ENCODE data around the gene RNF32. TPM values are rescaled to one million over a fixed set of nuclear protein-coding genes. Genes with fewer than 3 reads are reported as not detected.

RNF32 gene
- total RNA-seq (2021; ENCODE audit: unreplicated experiment) (3.5 TPM), Bru-seq, nascent RNA (percentile 41 among the genes with signal in this experiment), BruChase-seq, experiment 1, labeled RNA remaining after a 2-hour chase (percentile 42 among the genes with signal in this experiment), BruChase-seq, experiment 2, labeled RNA remaining after a 6-hour chase (percentile 34 among the genes with signal in this experiment)
- 3.0 TPM for polyA plus RNA-seq (2012; ENCODE audit: insufficient read length)
- long read RNA-seq, partial matches to known transcripts, result 5 of 13 reads
- long read RNA-seq, other reads (novel, unspliced or antisense), result 8 of 13 reads

DNA sequence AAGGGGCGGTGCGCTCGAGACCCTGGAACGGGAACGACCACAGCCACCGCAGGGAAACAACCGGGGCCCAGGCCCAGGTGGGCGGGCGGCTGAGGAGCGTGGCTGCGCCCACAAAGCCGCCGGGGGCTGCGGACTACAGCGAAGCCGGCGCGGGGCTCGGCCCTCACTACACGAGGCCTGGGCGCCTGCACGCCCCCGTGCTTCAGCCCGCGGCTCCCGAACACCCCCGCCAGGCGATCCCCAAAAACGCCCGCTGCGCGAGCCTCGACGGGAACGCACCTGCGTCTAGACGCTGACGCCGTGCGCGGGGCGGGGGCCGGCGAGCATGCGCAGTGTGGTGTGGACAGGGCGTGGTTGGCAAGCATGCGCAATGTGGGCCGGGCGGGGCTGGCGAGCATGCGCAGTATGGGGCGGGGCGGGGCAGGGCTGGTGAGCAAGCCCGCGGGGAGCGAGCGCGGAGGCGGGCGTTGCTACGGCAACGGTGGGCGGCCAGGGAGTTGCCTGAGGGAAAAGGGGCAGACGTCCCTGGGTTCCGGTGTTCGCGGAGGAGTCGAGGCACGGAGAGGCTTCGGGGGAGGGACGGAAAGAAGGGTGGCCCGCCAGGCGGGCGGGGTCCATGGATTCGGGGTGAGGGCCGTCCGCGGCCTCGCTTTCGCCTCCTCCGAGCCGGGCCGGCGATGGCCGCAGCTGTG is at the start of gene RNF32:
Gene RNF32, plus strand, starts transcription at position 518 of the 692 bp plus-strand sequence. CDS start 3,104 bp downstream, outside the sequence.
- intact Hi-C loops (cut with micrococcal nuclease; ENCODE audit: unreplicated experiment), result no loop called here

DNA sequence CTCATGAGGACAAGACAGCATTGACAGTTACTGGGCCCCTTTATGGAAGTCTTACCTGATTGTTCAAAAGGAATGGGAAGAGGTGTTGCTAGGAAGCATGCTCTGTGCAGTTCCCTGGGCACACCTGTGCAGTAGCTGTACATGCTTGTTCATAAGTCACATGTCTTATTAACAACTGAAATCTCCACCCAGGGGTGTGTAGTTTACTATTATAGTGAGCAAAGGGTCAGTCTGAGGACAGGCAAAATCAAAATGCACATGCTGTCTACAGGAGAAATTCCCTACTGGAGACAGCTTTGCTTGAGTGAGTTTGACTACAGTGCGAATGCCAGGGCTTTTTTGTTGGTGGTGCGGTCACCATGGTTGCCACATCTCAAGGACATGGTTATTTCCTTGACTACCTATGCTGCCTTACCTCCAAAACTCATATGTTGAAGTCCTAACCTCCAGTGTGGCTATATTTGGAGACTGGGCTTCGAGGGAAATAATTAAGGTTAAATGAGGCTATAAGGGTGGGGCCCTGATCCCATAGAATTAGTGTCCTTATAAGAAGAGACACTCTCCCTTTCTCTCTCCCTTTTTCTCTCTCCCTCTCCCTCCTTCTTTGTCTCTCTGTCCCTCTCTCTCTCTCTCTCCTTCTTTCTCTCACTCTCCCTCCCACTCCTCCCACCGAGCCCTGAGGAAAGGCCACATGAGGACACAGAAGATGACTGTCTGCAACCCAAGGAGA is 48.3 kb upstream of the RNF32 start:
- POLR2A ChIA-PET, result no interaction called here
- ATAC-seq (no peak), DNase-seq (ENCODE audit: low read depth, low spot score) (no peak)
- Histone ChIP-seq H3K4me3 (ENCODE audit: low read depth in 2 of 2, low read length in 2 of 2) (no peak overlapping the region), H3K4me1 (ENCODE audit: control insufficient read depth, insufficient read depth, low read length) (no peaks in the 10 kb centered on the region), H3K27ac (ENCODE audit: low read length) (no peak overlapping the region), H3K9me3 (ENCODE audit: control insufficient read depth, insufficient read depth, low read depth, low read length) (no peaks in the 10 kb centered on the region), H3K27me3 (ENCODE audit: control insufficient read depth, insufficient read depth, low read length) (no peaks in the 10 kb centered on the region), H3K36me3 (ENCODE audit: control insufficient read depth, insufficient read depth, low read length) (no peaks in the 10 kb centered on the region)
- CTCF ChIA-PET, result no interaction called here
- in situ Hi-C loops (cut with HindIII; ENCODE audit: low pct_unique_long_range_greater_than_20kb, low sequenced_read_pairs), result no loop called here
- TF ChIP-seq SIN3A (IDR thresholded peaks at IDR 0.05; ENCODE audit: borderline replicate concordance, insufficient read depth, low read depth, low read length) (no peak), POLR2AphosphoS5 (IDR thresholded peaks at IDR 0.05; ENCODE audit: low read depth, low read length) (no peak)
- TF ChIP-seq, protein P1, sequence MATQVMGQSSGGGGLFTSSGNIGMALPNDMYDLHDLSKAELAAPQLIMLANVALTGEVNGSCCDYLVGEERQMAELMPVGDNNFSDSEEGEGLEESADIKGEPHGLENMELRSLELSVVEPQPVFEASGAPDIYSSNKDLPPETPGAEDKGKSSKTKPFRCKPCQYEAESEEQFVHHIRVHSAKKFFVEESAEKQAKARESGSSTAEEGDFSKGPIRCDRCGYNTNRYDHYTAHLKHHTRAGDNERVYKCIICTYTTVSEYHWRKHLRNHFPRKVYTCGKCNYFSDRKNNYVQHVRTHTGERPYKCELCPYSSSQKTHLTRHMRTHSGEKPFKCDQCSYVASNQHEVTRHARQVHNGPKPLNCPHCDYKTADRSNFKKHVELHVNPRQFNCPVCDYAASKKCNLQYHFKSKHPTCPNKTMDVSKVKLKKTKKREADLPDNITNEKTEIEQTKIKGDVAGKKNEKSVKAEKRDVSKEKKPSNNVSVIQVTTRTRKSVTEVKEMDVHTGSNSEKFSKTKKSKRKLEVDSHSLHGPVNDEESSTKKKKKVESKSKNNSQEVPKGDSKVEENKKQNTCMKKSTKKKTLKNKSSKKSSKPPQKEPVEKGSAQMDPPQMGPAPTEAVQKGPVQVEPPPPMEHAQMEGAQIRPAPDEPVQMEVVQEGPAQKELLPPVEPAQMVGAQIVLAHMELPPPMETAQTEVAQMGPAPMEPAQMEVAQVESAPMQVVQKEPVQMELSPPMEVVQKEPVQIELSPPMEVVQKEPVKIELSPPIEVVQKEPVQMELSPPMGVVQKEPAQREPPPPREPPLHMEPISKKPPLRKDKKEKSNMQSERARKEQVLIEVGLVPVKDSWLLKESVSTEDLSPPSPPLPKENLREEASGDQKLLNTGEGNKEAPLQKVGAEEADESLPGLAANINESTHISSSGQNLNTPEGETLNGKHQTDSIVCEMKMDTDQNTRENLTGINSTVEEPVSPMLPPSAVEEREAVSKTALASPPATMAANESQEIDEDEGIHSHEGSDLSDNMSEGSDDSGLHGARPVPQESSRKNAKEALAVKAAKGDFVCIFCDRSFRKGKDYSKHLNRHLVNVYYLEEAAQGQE (IDR thresholded peaks at IDR 0.05; ENCODE audit: insufficient read depth in 1 of 2, low read depth in 2 of 2, low read length in 1 of 2), result no peak
- TF ChIP-seq, protein P2, sequence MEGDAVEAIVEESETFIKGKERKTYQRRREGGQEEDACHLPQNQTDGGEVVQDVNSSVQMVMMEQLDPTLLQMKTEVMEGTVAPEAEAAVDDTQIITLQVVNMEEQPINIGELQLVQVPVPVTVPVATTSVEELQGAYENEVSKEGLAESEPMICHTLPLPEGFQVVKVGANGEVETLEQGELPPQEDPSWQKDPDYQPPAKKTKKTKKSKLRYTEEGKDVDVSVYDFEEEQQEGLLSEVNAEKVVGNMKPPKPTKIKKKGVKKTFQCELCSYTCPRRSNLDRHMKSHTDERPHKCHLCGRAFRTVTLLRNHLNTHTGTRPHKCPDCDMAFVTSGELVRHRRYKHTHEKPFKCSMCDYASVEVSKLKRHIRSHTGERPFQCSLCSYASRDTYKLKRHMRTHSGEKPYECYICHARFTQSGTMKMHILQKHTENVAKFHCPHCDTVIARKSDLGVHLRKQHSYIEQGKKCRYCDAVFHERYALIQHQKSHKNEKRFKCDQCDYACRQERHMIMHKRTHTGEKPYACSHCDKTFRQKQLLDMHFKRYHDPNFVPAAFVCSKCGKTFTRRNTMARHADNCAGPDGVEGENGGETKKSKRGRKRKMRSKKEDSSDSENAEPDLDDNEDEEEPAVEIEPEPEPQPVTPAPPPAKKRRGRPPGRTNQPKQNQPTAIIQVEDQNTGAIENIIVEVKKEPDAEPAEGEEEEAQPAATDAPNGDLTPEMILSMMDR (IDR thresholded peaks at IDR 0.05), result no peak
- BruUV-seq (replicated peaks), result no TSS peak
- intact Hi-C loops (cut with micrococcal nuclease; ENCODE audit: unreplicated experiment), result no loop called here

More for the DNA sequence above, at the start of gene RNF32:
- Histone ChIP-seq H3K27me3 (ENCODE audit: control insufficient read depth, insufficient read depth, low read length) (no peaks in the 10 kb centered on the region), H3K36me3 (ENCODE audit: control insufficient read depth, insufficient read depth, low read length) (no peaks in the 10 kb centered on the region; the same call in 1 of the 2 replicates), H3K4me3 (ENCODE audit: low read depth in 2 of 2, low read length in 2 of 2) (peak within 1 kb of the TSS; percentile 74 to 93), H3K27ac (ENCODE audit: low read length) (peak within 1 kb of the TSS; percentile 93), H3K4me1 (ENCODE audit: control insufficient read depth, insufficient read depth, low read length) (peaks cover 14% of the 10 kb centered on the region), H3K9me3 (ENCODE audit: control insufficient read depth, insufficient read depth, low read depth, low read length) (no peaks in the 10 kb centered on the region)
- ChIA-PET CTCF (no interaction called here), POLR2A (no interaction called here)
- BruUV-seq (replicated peaks), result no TSS peak
- DNase-seq (ENCODE audit: low read depth, low spot score) (peak; percentile 69), ATAC-seq (peak; percentile 94)
- in situ Hi-C loops (cut with HindIII; ENCODE audit: low pct_unique_long_range_greater_than_20kb, low sequenced_read_pairs), result no loop called here
- TF ChIP-seq POLR2AphosphoS5 (IDR thresholded peaks at IDR 0.05; ENCODE audit: low read depth, low read length) (peak; percentile 85), TCF7L2 (IDR thresholded peaks at IDR 0.05; ENCODE audit: low read depth, low read length) (no peak), SIN3A (IDR thresholded peaks at IDR 0.05; ENCODE audit: borderline replicate concordance, insufficient read depth, low read depth, low read length) (peak; percentile 41; the same call in 1 of the 2 replicates)
- TF ChIP-seq, protein P1 (IDR thresholded peaks at IDR 0.05; ENCODE audit: insufficient read depth in 1 of 2, low read depth in 2 of 2, low read length in 1 of 2), result no peak
- TF ChIP-seq, protein P2 (IDR thresholded peaks at IDR 0.05), result no peak
